Adrenal gland (tissue), 12 donors: ENCODE data around the gene FCSK. TPM values are rescaled to one million over a fixed set of nuclear protein-coding genes. Genes with fewer than 3 reads are reported as not detected.
"Not testable (repeated sequence)": the region's sequence is repeated elsewhere in the genome, so short reads cannot be mapped to it uniquely, and the experiment has no call there.

Source experiments
- DNase-seq, 7 donors: peaks; one replicate each; pipeline ENCODE4 v3.0.0-alpha.2; 2019 to 2020
- H3K27ac ChIP-seq, 5 donors: fragments of 200-600 bp; sonication (generic) in 4 of 5; 1 replicate in 3 of 5; 2 replicates in 2 of 5; pipeline versions ENCODE4 v1.5.1 to v1.8.0; 2016 to 2020; ENCODE audit warnings: mild to moderate bottlenecking in 1 of 5
- H3K27me3 ChIP-seq: fragments of 200-600 bp; 2 replicates; pipeline ENCODE4 v1.8.0; 2021
- H3K36me3 ChIP-seq, 2 donors: fragments of 200-600 bp; replicated peaks in 1 of 2; 1 replicate in 1 of 2; 2 replicates in 1 of 2; pipeline versions ENCODE4 v1.5.1 to v1.8.0; 2018 to 2022
- H3K4me1 ChIP-seq, 2 donors: fragments of 200-600 bp; replicated peaks in 1 of 2; 1 replicate in 1 of 2; 2 replicates in 1 of 2; pipeline versions ENCODE4 v1.5.1 to v1.8.0; 2018 to 2021
- H3K4me3 ChIP-seq, 4 donors: fragments of 200-600 bp; sonication (generic) in 3 of 4; one replicate each; pipeline ENCODE4 v1.5.1; 2016 to 2018
- H3K9me3 ChIP-seq, 3 donors: fragments of 200-600 bp; sonication (generic) in 1 of 3; replicated peaks in 1 of 3; 1 replicate in 2 of 3; 2 replicates in 1 of 3; pipeline versions ENCODE4 v1.5.1 to v1.8.0; 2016 to 2021
- CTCF ChIP-seq, 6 experiments: fragments of 450-650 bp in 4 of 6; fragments of 200-600 bp in 2 of 6; sonication (generic) in 1 of 6; IDR thresholded peaks; 1 replicate in 5 of 6; 2 replicates in 1 of 6; pipeline versions ENCODE4 v1.5.1 to v1.8.0; 2016 to 2021; ENCODE audit warnings: antibody characterized with exemption in 6 of 6, mild to moderate bottlenecking in 2 of 6, moderate library complexity in 1 of 6
- POLR2A ChIP-seq, 2 donors: fragments of 450-650 bp; IDR thresholded peaks; one replicate each; pipeline ENCODE4 v1.6.1; 2017; ENCODE audit warnings: antibody characterized with exemption in 2 of 2, mild to moderate bottlenecking in 2 of 2, moderate library complexity in 1 of 2
- WGBS, 4 donors: extraction: QIAGEN DNeasy Blood & Tissue Kit in 2 of 4; methylation state at CpG; one replicate each; pipeline versions ENCODE4 v1.1.5 to v1.1.7; 2013 to 2017; 5-methylcytosine and 5-hydroxymethylcytosine counted together
- intact Hi-C, 2 donors: fragments of 100-400 bp; cut with DNase I; formaldehyde crosslinking; loops; one replicate each; pipeline versions ENCODE4 v1.14.1 to v1.15.0; 2022 to 2023
- polyA plus RNA-seq, 3 donors: library from polyadenylated mRNA; stranded (reverse); fragments of 200-250 nt in 2 of 3; fragments of 350-450 nt in 1 of 3; fragmentation: Illumina TruSeq in 1 of 3; extraction: RNeasy Lipid Tissue Mini Kit (QIAGEN cat#74804) in 1 of 3; gene quantifications; one replicate each; pipeline ENCODE4 v1.2.3, GENCODE V29; 2013 to 2014
- total RNA-seq, 9 donors: library from RNA; depleted of rRNA in 4 of 9; stranded (reverse); fragments of >200 nt in 4 of 9; fragments of 120-200 nt in 1 of 9; fragmentation: NEBNext Ultra II Directional in 1 of 9; extraction: Animal tissue kit (Norgen Biotek cat#: 25700) in 1 of 9; gene quantifications; one replicate each; pipeline versions ENCODE4 v1.1.0 to v1.2.4, GENCODE V29; 2013 to 2023
- donor health status: healthy with polysubstance abuse.
- donor health status: Bipolar disorder and iron deficiency.
- donor health status: DM: yes; HTN: yes; CAD: no.
- donor health status: DM: no; HTN: no; CAD: no.
- donor health status: DM: no; HTN: no; CAD: no.
- donor health status: DM: yes; HTN: yes; CAD: no.

The FCSK gene
- total and polyA plus RNA-seq, 12 donors = 5.2 to 34.8 (median 23.0) TPM

GRCh38 chr16:70448075-70448474 is 6.3 kb upstream of the FCSK start:
- H3K27me3 ChIP-seq = no peaks in the 10 kb centered on the region
- intact Hi-C loops = no loop called here
- no peaks in the 10 kb centered on the region for H3K4me1 ChIP-seq
- H3K27ac ChIP-seq = no peak overlapping the region
- H3K9me3 ChIP-seq = no peaks in the 10 kb centered on the region
- TF ChIP-seq POLR2A (IDR thresholded peaks at IDR 0.05) (no peak), CTCF (IDR thresholded peaks at IDR 0.05) (no peak)
- 82 to 93% (median 87%) methylated on average over 6 of the region's 6 CpGs for WGBS, 4 donors
- H3K4me3 ChIP-seq = no peak overlapping the region
- no peaks in the 10 kb centered on the region for H3K36me3 ChIP-seq
- no peak for DNase-seq

GRCh38 chr16:70450142-70451003 is 4.0 kb upstream of the FCSK start:
- WGBS, 4 donors = 75 to 93% (median 83%) methylated on average over 13 to 37 of the region's 37 CpGs
- H3K27ac ChIP-seq, DNase-seq, H3K4me1 ChIP-seq, H3K27me3 ChIP-seq, H3K36me3 ChIP-seq, H3K9me3 ChIP-seq, H3K4me3 ChIP-seq, intact Hi-C loops: not testable (repeated sequence)

- H3K4me3 ChIP-seq, H3K9me3 ChIP-seq, H3K36me3 ChIP-seq, H3K27me3 ChIP-seq, H3K27ac ChIP-seq, intact Hi-C loops, DNase-seq: not testable (repeated sequence)
- H3K4me1 ChIP-seq = peaks cover 0 to 10% of the 10 kb centered on the region in 2 donors
- WGBS, 4 donors = 40 to 72% (median 57%) methylated on average over 6 to 25 of the region's 25 CpGs
These were observed 3.4 kb upstream of the FCSK start for GRCh38 chr16:70451004-70451340.

- H3K27me3 ChIP-seq = no peaks in the 10 kb centered on the region
- peaks cover 0 to 10% of the 10 kb centered on the region in 2 donors for H3K4me1 ChIP-seq
- no peak for DNase-seq
- no peaks in the 10 kb centered on the region for H3K9me3 ChIP-seq
- no peaks in the 10 kb centered on the region for H3K36me3 ChIP-seq
- H3K4me3 ChIP-seq = peak overlapping the region in 2 of 4 donors; percentile 84 to 93
- WGBS, 4 donors = 95 to 99% (median 97%) methylated on average over 11 of the region's 11 CpGs
- intact Hi-C loops = no loop called here
- no peak overlapping the region for H3K27ac ChIP-seq
- TF ChIP-seq CTCF (IDR thresholded peaks at IDR 0.05) (no peak), POLR2A (IDR thresholded peaks at IDR 0.05) (no peak)
These were observed 1.1 kb upstream of the FCSK start for GRCh38 chr16:70453117-70453891.

- H3K27me3 ChIP-seq = no peaks in the 10 kb centered on the region
- H3K36me3 ChIP-seq = no peaks in the 10 kb centered on the region
- DNase-seq = peak in 2 of 7 donors; percentile 31 to 42
- H3K4me3 ChIP-seq = peak overlapping the region; percentile 64 to 97 (median 88)
- no peak for TF ChIP-seq POLR2A (IDR thresholded peaks at IDR 0.05)
- no peak for TF ChIP-seq CTCF (IDR thresholded peaks at IDR 0.05)
- H3K4me1 ChIP-seq = peaks cover 0 to 10% of the 10 kb centered on the region in 2 donors
- no peaks in the 10 kb centered on the region for H3K9me3 ChIP-seq
- intact Hi-C loops = no loop called here
- peak overlapping the region in 2 of 5 donors; percentile 76 to 96 for H3K27ac ChIP-seq
- 0 to 1% (median 0%) methylated on average over 8 of the region's 8 CpGs for WGBS, 4 donors
These were observed 538 bp upstream of the FCSK start for GRCh38 chr16:70453892-70454221.
